ENCODE results near the gene PARD3B. TPM values are rescaled to one million over a fixed set of nuclear protein-coding genes. Genes with fewer than 3 reads are reported as not detected.

The PARD3B gene
- total RNA-seq, 4 donors from 2014 or later: 32.8 to 69.6 (median 47.3) TPM

DNA sequence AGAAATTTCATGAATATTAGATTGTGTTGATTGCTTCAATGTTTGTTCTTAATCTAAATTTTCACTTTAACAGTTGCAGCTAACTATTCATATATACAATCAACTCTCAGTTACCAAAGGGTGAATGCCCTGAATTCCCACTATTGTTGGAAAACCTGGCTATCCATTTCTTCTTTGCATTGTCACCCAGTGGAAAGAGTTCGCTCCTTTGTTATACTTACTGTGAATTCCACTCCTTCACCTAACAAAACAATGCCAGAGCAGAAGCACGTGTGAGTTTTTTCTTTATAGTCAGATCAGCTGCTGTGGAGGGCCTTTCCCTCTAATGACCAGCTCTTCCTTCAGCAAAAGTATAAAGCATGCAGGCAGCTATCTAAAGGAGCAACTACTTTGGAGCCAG, 727.9 kb downstream of the PARD3B start:
- no peak for TF ChIP-seq CTCF (IDR thresholded peaks at IDR 0.05; ENCODE audit: low read depth)

- no peak for TF ChIP-seq CTCF (IDR thresholded peaks at IDR 0.05; ENCODE audit: low read depth)
These were observed 728.4 kb downstream of the PARD3B start for GRCh38 chr2:205273627-205274026.

GRCh38 chr2:205274801-205275200, 729.5 kb downstream of the PARD3B start:
- TF ChIP-seq CTCF (IDR thresholded peaks at IDR 0.05; ENCODE audit: low read depth): no peak

DNA sequence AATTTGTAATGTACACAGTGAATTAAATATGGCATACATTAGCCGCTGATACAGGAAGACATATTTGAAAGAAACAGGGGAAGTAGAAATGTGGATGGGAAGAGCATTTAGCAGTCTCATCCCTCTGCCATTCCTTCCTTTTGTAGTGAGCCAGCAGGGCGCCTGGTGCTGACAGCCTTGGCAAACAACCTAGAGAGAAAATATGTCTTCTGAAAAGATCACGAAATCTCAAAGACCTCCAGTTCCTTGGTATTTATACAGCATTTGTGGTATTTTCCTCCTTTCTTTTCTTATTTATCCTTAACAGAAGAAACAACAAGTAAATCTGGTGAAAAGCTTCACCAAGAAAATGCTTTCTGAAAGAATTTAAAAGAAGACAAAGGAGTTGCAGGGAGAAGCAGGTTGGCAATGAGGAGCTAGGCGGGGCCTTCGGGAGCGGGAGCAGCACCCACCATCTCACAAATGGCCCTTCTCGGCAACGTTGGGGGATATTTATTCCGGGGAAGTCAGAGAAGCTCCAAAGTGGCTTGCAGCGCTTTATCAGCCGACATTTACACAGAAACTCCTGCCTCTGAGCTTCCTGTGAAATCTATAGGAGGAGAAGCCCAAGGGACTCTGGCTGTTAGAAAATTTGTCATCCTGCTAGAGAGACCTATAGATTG, 731.0 kb downstream of the PARD3B start:
- TF ChIP-seq CTCF (IDR thresholded peaks at IDR 0.05; ENCODE audit: low read depth): no peak

DNA sequence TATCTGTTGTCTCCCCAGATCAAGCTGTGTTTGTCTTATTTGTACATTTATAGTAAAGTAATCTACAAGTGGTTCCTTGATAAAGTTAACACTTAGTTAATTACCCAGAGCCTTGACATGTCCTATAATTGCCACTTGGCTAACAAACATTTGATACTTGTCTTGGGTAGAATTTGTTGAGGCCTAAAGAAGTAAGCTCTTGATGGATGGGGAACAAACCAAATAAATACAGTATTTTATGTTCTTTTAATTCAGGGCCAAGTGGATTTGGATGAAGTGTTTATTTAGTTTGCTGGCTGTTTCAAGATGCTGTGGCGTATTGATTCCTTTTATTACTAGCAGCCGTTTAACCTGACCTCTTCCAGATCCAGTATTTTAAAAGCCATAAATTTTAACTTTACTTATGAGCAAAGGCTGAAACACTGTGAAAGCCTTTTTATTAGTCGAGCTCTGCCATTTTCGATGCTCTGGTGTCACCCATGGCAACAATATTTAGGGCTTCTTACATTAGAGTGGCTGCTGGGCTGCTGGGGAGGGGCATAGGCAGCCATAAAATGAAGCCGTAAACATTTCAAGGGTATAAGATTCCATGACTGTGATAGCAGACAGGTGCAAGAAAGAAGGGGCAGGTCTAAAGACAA, 735.4 kb downstream of the PARD3B start:
- no peak for TF ChIP-seq CTCF (IDR thresholded peaks at IDR 0.05; ENCODE audit: low read depth)

DNA sequence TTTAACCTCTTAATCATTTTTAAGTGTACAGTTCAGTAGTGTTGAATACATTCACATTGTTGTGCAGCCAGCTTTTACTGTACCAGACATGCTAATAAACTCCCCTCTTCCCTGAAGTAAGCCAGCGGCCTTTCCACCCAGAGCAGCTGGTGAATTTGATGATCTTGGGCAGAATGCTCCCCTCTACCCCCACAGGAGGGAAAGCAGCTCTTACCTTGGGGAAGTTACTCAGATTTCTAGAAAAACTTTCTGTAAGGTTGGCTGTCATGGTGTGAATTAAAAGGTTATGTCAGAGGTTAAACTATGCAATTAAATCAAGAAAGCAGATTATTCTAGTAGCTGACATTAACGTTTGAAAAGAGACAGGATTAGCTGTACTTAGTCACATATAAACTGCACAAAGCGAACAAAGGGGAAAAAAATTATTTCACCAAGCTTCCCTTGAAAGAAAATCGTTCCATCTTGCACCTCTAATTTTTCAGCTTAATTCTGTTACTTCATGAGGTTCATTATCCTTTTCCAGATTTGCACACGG, 738.5 kb downstream of the PARD3B start:
- TF ChIP-seq CTCF (IDR thresholded peaks at IDR 0.05; ENCODE audit: low read depth): no peak

- no peak for TF ChIP-seq CTCF (IDR thresholded peaks at IDR 0.05; ENCODE audit: low read depth)
These were observed 739.1 kb downstream of the PARD3B start for GRCh38 chr2:205284334-205284733.

Data from subcutaneous adipose tissue (tissue), 4 donors.